GM12878 (cell line): Measurements from ENCODE around the gene CNN2. TPM values are rescaled to one million over a fixed set of nuclear protein-coding genes. Genes with fewer than 3 reads are reported as not detected.

Experiments
- ATAC-seq: fragments of 200-7000 bp; cut with Tn5 transposase; 3 replicates; pipeline ENCODE4 v1.9.1; 2020; ENCODE audit warnings: mild to moderate bottlenecking, moderate library complexity
- BruUV-seq: library from RNA; stranded (reverse); fragments of 400-500 nt; replicated peaks from 2 replicates; lab custom pipeline; 2021; lab: Mats Ljungman, UMichigan
- CTCF ChIA-PET: fragments of 300-600 bp; sonication (Branson Sonifier 250); formaldehyde crosslinking; extraction: SDS; loops from one replicate; lab custom pipeline; 2021; ENCODE audit warnings: inconsistent platforms; lab: Yijun Ruan, JAX
- POLR2A ChIA-PET: fragments of 350-600 bp; formaldehyde crosslinking; extraction: SDS; loops from one replicate; lab custom pipeline; 2021; ENCODE audit warnings: inconsistent platforms; lab: Charles Lee
- RAD21 ChIA-PET: fragments of 300-600 bp; sonication (Branson Sonifier 250); formaldehyde crosslinking; loops from one replicate; lab custom pipeline; 2023; ENCODE audit warnings: antibody characterized with exemption; ENCODE audit not compliant: unreplicated experiment; lab: Charles Lee
- SMC1A ChIA-PET: fragments of 300-600 bp; sonication (Branson Sonifier 250); formaldehyde crosslinking; loops from one replicate; lab custom pipeline; 2023; ENCODE audit not compliant: unreplicated experiment, uncharacterized antibody; lab: Charles Lee
- DNase-seq: peaks from one replicate; pipeline ENCODE4 v3.0.0-alpha.2; 2011; ENCODE audit warnings: low read depth, low spot score
- FAIRE-seq: peaks from 3 replicates; lab custom pipeline; 2011; peaks lifted over from hg19 to GRCh38; lab: Jason Lieb, UNC
- H2AFZ ChIP-seq: 2 replicates; pipeline ENCODE4 v1.6.0; 2011; ENCODE audit warnings: low read depth, low read length, control low read depth; ENCODE audit not compliant: control insufficient read depth
- H3K27ac ChIP-seq: 2 replicates; pipeline ENCODE4 v1.5.1; 2011; ENCODE audit warnings: control low read depth; ENCODE audit not compliant: control insufficient read depth, insufficient read depth
- H3K27me3 ChIP-seq, 2 experiments: replicated peaks in 1 of 2; 2 replicates each; pipeline versions ENCODE4 v1.6.0 to v1.6.1; 2011; ENCODE audit warnings: low read length in 1 of 2; ENCODE audit not compliant: control insufficient read depth in 2 of 2, insufficient read depth in 2 of 2
- H3K36me3 ChIP-seq, 2 experiments: 2 replicates each; pipeline ENCODE4 v1.5.1; 2011; ENCODE audit warnings: low read length in 1 of 2; ENCODE audit not compliant: control insufficient read depth in 2 of 2, insufficient read depth in 2 of 2
- H3K4me1 ChIP-seq: 2 replicates; pipeline ENCODE4 v1.6.1; 2011; ENCODE audit warnings: mild to moderate bottlenecking, low read length, moderate library complexity, mixed read lengths; ENCODE audit not compliant: control insufficient read depth, insufficient read depth
- H3K4me2 ChIP-seq: 2 replicates; pipeline ENCODE4 v1.6.0; 2011; ENCODE audit warnings: control low read depth; ENCODE audit not compliant: control insufficient read depth, insufficient read depth
- H3K4me3 ChIP-seq: fragments of 200-600 bp; sonication (generic); 2 replicates; pipeline ENCODE4 v1.5.1; 2016
- H3K79me2 ChIP-seq: 2 replicates; pipeline ENCODE4 v1.6.0; 2011; ENCODE audit warnings: low read length; ENCODE audit not compliant: control insufficient read depth, insufficient read depth
- H3K9ac ChIP-seq: 2 replicates; pipeline ENCODE4 v1.8.0; 2011; ENCODE audit warnings: low read length, control low read depth, mixed read lengths; ENCODE audit not compliant: control insufficient read depth, insufficient read depth
- H3K9me3 ChIP-seq: replicated peaks from 3 replicates; pipeline ENCODE4 v1.5.1; 2011; ENCODE audit warnings: mild to moderate bottlenecking, low read length; ENCODE audit not compliant: control insufficient read depth, insufficient read depth
- H4K20me1 ChIP-seq: 2 replicates; pipeline ENCODE4 v1.6.0; 2011; ENCODE audit not compliant: control insufficient read depth, insufficient read depth
- ASH2L ChIP-seq: fragments of 300-600, 200-600 bp; sonication (generic); IDR thresholded peaks from 2 replicates; pipeline ENCODE4 v1.6.1; 2017; ENCODE audit warnings: low read depth, mild to moderate bottlenecking, borderline replicate concordance
- BMI1 ChIP-seq: fragments of 450-650 bp; IDR thresholded peaks from 2 replicates; pipeline ENCODE4 v1.6.1; 2016; ENCODE audit warnings: mild to moderate bottlenecking, moderate library complexity, borderline replicate concordance
- CHD2 ChIP-seq: IDR thresholded peaks from 2 replicates; pipeline ENCODE4 v1.6.1; 2011; ENCODE audit warnings: low read depth, low read length, improper control_type of control experiment, borderline replicate concordance
- ELK1 ChIP-seq: IDR thresholded peaks from 2 replicates; pipeline ENCODE4 v1.6.1; 2012; ENCODE audit warnings: low read depth, low read length, improper control_type of control experiment
- HDAC6 ChIP-seq: fragments of 200-600 bp; sonication (generic); IDR thresholded peaks from one replicate; pipeline ENCODE4 v1.8.0; 2017; ENCODE audit warnings: antibody characterized with exemption; ENCODE audit not compliant: unreplicated experiment
- IRF4 ChIP-seq: IDR thresholded peaks from 2 replicates; pipeline ENCODE4 v1.6.1; 2011; ENCODE audit warnings: low read depth, low read length
- NFYA ChIP-seq: IDR thresholded peaks from 2 replicates; pipeline ENCODE4 v1.6.1; 2011; ENCODE audit warnings: low read depth, mild to moderate bottlenecking, low read length, improper control_type of control experiment, borderline replicate concordance
- PML ChIP-seq: IDR thresholded peaks from 2 replicates; pipeline ENCODE4 v1.6.1; 2012; ENCODE audit warnings: low read length, inconsistent platforms
- RBBP5 ChIP-seq: fragments of 200-600 bp; sonication (generic); conservative IDR thresholded peaks from 2 replicates; pipeline ENCODE4 v1.6.1; 2016
- RUNX3 ChIP-seq: IDR thresholded peaks from 2 replicates; pipeline ENCODE4 v1.6.1; 2012; ENCODE audit warnings: low read length, inconsistent platforms
- SIN3A ChIP-seq: IDR thresholded peaks from 2 replicates; pipeline ENCODE4 v1.6.1; 2012; ENCODE audit warnings: low read depth, low read length, improper control_type of control experiment
- STAT3 ChIP-seq: IDR thresholded peaks from 2 replicates; pipeline ENCODE4 v1.6.1; 2011; ENCODE audit warnings: low read depth, low read length, improper control_type of control experiment
- SUPT20H ChIP-seq: IDR thresholded peaks from 2 replicates; pipeline ENCODE4 v1.6.1; 2011; ENCODE audit warnings: low read depth, mild to moderate bottlenecking, low read length, moderate library complexity, borderline replicate concordance; ENCODE audit not compliant: control insufficient read depth
- SUZ12 ChIP-seq: fragments of 200-600 bp; sonication (generic); IDR thresholded peaks from one replicate; pipeline ENCODE4 v1.6.1; 2018; ENCODE audit warnings: antibody characterized with exemption, mild to moderate bottlenecking; ENCODE audit not compliant: unreplicated experiment
- TCF7 ChIP-seq: IDR thresholded peaks from 2 replicates; pipeline ENCODE4 v1.6.1; 2014; ENCODE audit warnings: antibody characterized with exemption, borderline replicate concordance
- WGBS: methylation state at CpG from one replicate; pipeline ENCODE4 v1.1.6; 2016; ENCODE audit warnings: low lambda C conversion rate; ENCODE audit not compliant: insufficient replicate concordance, insufficient coverage; ENCODE audit errors: missing lambda C conversion rate; 5-methylcytosine and 5-hydroxymethylcytosine counted together
- in situ Hi-C: fragments of 300-500 bp; cut with MboI; formaldehyde crosslinking; loops from 9 replicates; pipeline ENCODE4 v1.14.3; 2018; ENCODE audit warnings: mixed read lengths
- intact Hi-C: fragments of 100-400 bp; cut with micrococcal nuclease; formaldehyde crosslinking; loops from one replicate; pipeline ENCODE4 v1.14.2; 2022; ENCODE audit not compliant: unreplicated experiment
- polyA plus RNA-seq, 11 experiments: library from polyadenylated mRNA; depleted of rRNA in 4 of 11; unstranded in 6 of 11; stranded (reverse) in 5 of 11; fragments of >200 nt; fragmentation: Nextera tagmentation in 4 of 11; fragmentation: Illumina TruSeq in 1 of 11; extraction: Ambion mirVana in 4 of 11; extraction: Trizol in 1 of 11; gene quantifications; 1 replicate in 1 of 11; 2 replicates in 10 of 11; pipeline versions ENCODE4 v1.2.1 to v1.2.3, GENCODE V29; 2011 to 2016; ENCODE audit warnings: inconsistent platforms in 2 of 11, missing spikeins in 2 of 11, low read depth in 1 of 11
- total RNA-seq, 4 experiments: library from RNA; depleted of rRNA in 3 of 4; stranded (reverse); fragments of >200 nt in 3 of 4; fragmentation: Illumina TruSeq in 1 of 4; extraction: Trizol in 1 of 4; gene quantifications; 2 replicates each; pipeline versions ENCODE4 v1.2.1 to v1.2.3, GENCODE V29; 2013 to 2021
- TF ChIP-seq, protein P1 (sequence below): IDR thresholded peaks from 2 replicates; pipeline ENCODE4 v1.6.1; 2012; ENCODE audit warnings: mild to moderate bottlenecking, low read depth, low read length
- TF ChIP-seq, protein P2 (sequence below): fragments of 450-650 bp; IDR thresholded peaks from 2 replicates; pipeline ENCODE4 v1.6.1; 2017; ENCODE audit warnings: low read depth, mild to moderate bottlenecking, moderate library complexity

The CNN2 gene
- total and polyA plus RNA-seq, 10 of the 15 experiments (the other 5 are each of a cell fraction or from before 2014, with no cell fraction given) = 34.7 to 311 (median 172) TPM

- FAIRE-seq = no peak
- WGBS = 3% methylated on average over 46 of the region's 58 CpGs
- TF ChIP-seq, protein P1, sequence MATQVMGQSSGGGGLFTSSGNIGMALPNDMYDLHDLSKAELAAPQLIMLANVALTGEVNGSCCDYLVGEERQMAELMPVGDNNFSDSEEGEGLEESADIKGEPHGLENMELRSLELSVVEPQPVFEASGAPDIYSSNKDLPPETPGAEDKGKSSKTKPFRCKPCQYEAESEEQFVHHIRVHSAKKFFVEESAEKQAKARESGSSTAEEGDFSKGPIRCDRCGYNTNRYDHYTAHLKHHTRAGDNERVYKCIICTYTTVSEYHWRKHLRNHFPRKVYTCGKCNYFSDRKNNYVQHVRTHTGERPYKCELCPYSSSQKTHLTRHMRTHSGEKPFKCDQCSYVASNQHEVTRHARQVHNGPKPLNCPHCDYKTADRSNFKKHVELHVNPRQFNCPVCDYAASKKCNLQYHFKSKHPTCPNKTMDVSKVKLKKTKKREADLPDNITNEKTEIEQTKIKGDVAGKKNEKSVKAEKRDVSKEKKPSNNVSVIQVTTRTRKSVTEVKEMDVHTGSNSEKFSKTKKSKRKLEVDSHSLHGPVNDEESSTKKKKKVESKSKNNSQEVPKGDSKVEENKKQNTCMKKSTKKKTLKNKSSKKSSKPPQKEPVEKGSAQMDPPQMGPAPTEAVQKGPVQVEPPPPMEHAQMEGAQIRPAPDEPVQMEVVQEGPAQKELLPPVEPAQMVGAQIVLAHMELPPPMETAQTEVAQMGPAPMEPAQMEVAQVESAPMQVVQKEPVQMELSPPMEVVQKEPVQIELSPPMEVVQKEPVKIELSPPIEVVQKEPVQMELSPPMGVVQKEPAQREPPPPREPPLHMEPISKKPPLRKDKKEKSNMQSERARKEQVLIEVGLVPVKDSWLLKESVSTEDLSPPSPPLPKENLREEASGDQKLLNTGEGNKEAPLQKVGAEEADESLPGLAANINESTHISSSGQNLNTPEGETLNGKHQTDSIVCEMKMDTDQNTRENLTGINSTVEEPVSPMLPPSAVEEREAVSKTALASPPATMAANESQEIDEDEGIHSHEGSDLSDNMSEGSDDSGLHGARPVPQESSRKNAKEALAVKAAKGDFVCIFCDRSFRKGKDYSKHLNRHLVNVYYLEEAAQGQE = no peak
- no peak for TF ChIP-seq SUPT20H
- no peak for TF ChIP-seq BMI1
- no peak for TF ChIP-seq ELK1
- TF ChIP-seq SUZ12 = no peak
- TF ChIP-seq HDAC6 = no peak
- no peak for TF ChIP-seq SIN3A
- TF ChIP-seq ASH2L = no peak
- TF ChIP-seq, protein P2, sequence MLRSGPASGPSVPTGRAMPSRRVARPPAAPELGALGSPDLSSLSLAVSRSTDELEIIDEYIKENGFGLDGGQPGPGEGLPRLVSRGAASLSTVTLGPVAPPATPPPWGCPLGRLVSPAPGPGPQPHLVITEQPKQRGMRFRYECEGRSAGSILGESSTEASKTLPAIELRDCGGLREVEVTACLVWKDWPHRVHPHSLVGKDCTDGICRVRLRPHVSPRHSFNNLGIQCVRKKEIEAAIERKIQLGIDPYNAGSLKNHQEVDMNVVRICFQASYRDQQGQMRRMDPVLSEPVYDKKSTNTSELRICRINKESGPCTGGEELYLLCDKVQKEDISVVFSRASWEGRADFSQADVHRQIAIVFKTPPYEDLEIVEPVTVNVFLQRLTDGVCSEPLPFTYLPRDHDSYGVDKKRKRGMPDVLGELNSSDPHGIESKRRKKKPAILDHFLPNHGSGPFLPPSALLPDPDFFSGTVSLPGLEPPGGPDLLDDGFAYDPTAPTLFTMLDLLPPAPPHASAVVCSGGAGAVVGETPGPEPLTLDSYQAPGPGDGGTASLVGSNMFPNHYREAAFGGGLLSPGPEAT = 0 out of 2 replicates have a peak, but pooled peaks have one; percentile 27
- TF ChIP-seq STAT3 = no peak
- TF ChIP-seq CHD2 = no peak
- no peak for TF ChIP-seq RUNX3
- no peak; the same call in 1 of the 2 replicates for TF ChIP-seq PML
- TF ChIP-seq RBBP5 = no peak
- no peak for TF ChIP-seq TCF7
- TF ChIP-seq NFYA = no peak
- no peak for TF ChIP-seq IRF4
Measured at GRCh38 chr19:1028062-1028926, 1.9 kb downstream of the CNN2 start.

More at GRCh38 chr19:1028062-1028926, 1.9 kb downstream of the CNN2 start:
- intact Hi-C loops (no loop called here), in situ Hi-C loops (no loop called here)
- ChIA-PET SMC1A (interaction anchor here (1.6 to 2.9 kb wide), 2 partner anchors 9 to 11 kb away, joined by 4 to 22 read pairs; partner anchors contain the start of gene ABCA7), POLR2A (interaction anchor here (0.9 to 4.7 kb wide), 11 partner anchors 9 to 157 kb away, joined by 3 to 83 read pairs (median 5); partner anchors contain the start of genes ABCA7, ARHGAP45, GPX4 and WDR18), CTCF (interaction anchor here (0.6 to 2.3 kb wide), 7 partner anchors 9 to 105 kb away, joined by 3 to 11 read pairs (median 4); no protein-coding TSS in a partner anchor), RAD21 (interaction anchor here (0.6 to 4.9 kb wide), 10 partner anchors 9 to 230 kb away, joined by 3 to 39 read pairs (median 3); partner anchors contain the start of genes ABCA7, ARHGAP45 and WDR18)
- Histone ChIP-seq H3K4me1 (peaks cover 6% of the 10 kb centered on the region), H3K4me3 (peak overlapping the region; percentile 90), H4K20me1 (0 out of 2 replicates have a peak, but pooled peaks cover 4% of the 10 kb centered on the region), H3K79me2 (peaks cover 52% of the 10 kb centered on the region), H3K4me2 (peak overlapping the region; percentile 95), H3K9ac (peak overlapping the region; percentile 90), H2AFZ (no peak overlapping the region), H3K27me3 (no peaks in the 10 kb centered on the region), H3K36me3 (peaks cover 8 to 14% of the 10 kb centered on the region in 2 experiments), H3K27ac (peak overlapping the region; percentile 92), H3K9me3 (no peaks in the 10 kb centered on the region)
- DNase-seq = no peak
- BruUV-seq = no TSS peak
- peak; percentile 78 for ATAC-seq
